CD4-positive, alpha-beta T cell treated with Interleukin-6 at 100 ng/mL for 8 hours (primary cell): ENCODE measurements around the gene ARHGAP4.

Source experiments
- DNase-seq: peaks from one replicate; pipeline ENCODE4 v3.0.0-alpha.2; 2020; ENCODE audit warnings: mixed read lengths, low spot score

The ARHGAP4 gene

DNA sequence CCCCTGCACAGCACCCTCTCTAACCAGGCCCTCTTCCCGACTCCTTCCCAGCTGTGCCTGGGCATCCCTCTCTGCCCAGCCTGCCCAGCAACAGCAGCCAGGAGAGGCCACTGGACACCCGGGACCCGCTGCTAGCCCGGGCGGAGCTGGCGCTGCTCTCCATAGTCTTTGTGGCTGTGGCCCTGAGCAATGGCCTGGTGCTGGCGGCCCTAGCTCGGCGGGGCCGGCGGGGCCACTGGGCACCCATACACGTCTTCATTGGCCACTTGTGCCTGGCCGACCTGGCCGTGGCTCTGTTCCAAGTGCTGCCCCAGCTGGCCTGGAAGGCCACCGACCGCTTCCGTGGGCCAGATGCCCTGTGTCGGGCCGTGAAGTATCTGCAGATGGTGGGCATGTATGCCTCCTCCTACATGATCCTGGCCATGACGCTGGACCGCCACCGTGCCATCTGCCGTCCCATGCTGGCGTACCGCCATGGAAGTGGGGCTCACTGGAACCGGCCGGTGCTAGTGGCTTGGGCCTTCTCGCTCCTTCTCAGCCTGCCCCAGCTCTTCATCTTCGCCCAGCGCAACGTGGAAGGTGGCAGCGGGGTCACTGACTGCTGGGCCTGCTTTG, 20.5 kb downstream of the ARHGAP4 start:
- no peak for DNase-seq

DNA sequence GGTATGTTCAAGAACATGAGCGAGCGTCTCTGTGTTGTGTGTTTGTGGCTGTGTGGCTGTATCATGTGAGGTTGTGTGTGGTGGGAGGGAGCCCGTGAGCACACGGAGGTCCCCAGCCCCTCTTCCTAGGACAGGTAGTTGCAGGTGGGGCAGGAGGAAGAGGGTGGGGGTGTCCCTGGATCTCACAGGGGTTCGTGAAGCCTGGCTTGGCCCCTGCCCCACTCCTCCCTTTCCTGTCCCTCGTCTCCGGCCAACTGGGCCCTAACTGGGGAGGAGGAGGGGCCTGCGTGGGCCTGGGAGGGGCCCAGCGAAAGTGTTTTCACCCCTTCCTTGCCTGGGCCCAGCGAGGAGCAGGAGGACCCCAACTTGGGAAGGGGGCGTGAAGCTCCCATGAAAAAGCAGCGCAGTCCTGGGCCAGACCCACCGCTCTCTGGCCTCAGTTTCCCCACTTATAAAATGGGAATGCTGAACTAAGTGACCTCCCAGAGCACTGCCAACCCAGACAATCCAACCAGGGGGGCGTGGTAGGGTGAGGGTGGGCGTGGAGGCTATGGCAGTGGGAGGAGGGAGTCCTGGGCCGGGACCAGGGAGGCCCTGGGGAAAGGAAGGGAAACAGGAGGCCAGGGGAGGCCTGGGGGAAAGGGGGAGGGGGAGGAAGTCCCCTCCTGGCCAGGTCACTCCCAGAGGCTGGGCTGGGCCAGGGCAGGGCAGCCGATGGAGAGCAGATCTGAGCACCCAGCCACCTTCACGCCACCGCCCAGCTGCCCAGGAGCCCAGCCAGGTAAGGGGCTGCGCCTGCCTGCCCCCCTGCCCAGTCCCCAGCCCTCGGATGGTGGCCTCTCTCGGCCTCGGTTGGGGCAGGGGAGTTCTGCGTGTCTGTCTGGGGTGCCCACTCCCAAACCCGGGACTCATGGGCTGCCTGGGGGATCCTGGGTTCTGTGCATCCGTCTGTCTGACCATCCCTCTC, 21.8 kb downstream of the ARHGAP4 start, which contains the start of gene AVPR2:
TSS of gene AVPR2 (plus strand) at position 683 of the 967 bp plus-strand sequence. CDS start 473 bp downstream, outside the sequence.
- DNase-seq = no peak

DNA sequence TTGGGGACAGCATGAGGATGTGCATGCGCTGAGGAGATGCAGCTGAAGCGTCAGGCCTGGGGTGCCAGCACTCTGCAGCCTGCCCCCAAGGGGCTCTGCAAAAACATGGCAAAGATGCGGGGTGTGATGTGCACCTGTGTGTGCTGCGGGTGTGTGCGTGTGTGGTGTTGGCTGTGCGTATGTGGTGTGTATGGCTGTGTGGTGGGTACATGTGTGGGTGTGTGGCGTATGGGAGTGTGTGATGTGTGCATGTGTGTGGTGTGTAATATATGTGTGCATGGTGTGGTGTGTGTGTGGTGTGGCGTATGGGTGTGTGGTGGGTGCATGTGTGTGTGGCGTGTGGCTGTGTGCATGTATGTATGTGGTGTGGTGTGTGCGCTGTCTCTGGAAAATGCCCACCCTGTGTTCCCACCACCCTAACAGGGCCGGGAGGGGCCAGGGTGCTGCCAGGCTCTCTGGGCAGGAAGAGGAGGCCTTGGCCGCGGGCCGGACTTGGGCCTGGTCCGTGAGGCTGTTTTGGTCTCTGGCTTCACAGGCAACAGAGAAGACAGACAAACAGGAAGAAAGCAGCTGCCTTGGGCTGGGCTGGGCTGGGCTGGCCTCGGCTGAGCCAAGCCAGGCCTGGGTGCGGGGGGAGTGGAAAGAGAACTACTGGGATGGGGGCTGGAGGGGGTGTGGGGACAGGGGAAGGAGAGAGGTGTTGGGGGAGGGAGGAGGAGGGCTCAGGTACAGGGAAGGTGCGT, 22.7 kb downstream of the ARHGAP4 start:
- DNase-seq = no peak

DNA sequence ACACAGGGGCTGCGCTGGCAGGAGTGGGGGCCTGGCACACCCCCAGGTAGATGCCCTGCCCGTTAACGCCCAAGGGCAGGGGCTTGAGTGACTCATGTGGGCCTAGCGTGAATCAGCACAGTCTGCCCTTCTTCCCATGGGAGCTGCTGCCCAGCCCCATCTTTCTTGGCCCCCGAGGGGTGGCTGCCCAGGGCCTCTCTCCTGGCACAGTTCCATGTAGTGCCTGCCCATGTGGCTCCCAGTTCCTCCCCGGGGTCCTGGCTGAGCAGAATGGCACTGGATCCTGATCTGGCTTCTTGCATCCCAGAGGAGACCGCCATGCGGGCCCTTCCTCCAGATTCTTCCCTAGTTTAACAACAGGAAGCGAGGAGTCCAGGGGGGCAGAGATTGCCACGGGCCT, 23.7 kb downstream of the ARHGAP4 start:
- DNase-seq = no peak

DNA sequence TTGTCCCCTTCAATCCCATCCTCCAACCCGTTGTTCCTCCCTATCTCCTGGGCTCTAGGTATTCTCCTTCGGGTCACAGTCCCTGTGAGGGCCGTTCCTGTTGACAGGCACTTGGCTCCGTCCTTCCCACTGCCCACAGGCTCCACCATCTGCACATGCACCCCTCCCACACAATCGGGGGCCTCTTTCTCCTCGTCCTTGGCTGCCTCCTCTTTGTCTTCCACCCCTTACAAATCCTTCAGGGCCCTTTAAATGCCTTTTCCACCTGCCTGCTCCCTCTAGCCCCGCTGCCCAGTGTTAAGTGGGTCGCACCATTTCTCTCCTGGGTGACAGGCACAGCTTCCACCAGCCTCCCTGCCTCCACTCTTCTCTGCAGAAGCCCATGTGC, 24.3 kb downstream of the ARHGAP4 start:
- no peak for DNase-seq

DNA sequence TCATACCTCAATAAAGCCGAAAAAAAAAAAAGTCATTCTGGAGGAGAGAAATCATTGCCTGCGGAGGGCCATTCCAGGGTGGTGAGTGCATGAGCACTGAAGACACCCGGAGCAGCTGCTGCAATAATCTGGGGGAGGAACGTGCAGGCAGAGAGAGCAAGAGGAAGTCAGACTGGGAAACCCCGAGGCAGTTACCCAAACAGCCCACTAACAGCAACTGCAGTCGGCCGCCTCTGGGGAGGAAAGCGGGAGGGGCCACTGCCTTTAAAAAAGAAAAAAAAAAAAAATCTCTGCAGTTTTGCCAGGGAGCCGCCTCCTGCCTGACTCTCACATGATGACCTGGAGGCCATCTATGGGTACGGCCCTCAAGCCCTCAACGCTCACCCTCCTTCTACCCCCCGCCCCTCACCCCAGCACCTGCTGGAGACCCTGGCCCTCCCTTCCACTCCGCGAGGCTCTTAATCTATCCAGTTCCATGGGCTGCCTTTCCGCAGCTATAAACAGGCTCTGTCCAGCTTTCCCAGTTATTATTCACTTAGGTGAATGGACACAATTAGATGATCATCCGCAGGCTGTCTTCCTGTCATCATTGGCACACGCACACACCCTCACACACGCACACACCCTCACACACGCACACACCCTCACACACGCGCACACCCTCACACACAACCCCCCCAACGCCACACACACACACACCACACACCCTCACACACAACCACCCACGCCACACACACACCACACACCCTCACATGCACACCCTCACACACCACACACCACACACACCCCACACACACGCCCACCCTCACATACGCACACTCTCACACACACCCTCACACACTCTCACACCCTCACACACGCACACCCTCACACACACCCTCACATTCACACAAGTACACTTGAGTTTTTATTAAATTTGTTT, 25.0 kb downstream of the ARHGAP4 start:
- peak; percentile 72 for DNase-seq

DNA sequence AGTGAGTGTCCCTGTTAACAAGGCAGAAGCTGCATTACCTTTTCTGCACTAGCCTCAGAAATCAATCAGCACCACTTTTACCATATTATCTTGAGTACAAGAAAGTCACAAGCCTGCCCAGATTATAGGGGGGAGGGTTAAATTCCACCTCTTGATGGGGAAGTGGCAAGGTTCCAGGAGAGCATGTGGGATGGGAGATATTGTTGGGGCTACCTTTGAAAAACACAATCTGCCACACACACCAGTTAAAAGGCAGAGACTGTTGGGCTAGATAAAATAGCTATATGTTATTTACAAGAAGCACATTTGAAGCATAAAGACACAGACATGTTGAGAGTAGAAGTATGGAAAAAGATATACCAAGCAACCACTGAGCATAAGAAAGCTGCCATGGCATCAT, 28.2 kb downstream of the ARHGAP4 start:
- no peak for DNase-seq

DNA sequence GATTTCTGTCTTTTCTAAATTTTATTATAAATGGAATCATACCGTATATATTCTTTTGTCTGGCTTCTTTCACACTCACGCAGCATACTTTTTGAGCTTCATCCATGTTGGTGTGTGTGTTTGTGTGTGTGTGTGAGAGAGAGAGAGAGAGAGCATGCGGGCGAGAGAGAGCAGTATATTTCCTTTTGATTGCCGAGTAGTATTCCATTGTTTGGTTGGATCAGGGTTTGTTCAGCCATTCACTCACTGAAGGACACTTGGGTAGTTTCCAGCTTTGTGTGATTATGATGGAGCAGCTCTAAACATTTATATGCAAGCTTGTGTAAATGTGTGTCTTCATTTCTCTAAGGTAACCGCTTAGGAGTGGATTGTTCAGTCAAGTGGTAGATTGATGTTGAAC, 36.9 kb downstream of the ARHGAP4 start:
- no peak for DNase-seq

DNA sequence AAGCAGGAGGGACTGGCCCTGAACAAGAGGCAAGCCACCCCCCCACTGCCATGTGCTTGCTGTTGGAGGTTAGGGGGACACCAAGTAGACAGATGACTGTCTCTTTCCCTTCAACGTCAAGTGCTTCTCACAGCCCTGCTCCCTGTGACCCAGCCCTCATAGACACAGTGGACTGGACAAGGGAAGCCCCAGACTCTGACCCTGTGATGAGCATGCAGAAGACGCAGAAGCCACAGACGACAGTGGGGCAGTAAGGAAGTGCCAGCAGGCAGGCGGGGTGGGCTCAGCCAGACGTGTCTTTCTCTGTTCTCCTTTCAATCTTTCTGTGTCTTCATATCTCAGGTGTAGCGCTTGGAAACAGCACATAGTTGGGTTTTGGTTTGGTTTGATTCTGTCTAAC, 37.7 kb downstream of the ARHGAP4 start:
- DNase-seq = no peak

DNA sequence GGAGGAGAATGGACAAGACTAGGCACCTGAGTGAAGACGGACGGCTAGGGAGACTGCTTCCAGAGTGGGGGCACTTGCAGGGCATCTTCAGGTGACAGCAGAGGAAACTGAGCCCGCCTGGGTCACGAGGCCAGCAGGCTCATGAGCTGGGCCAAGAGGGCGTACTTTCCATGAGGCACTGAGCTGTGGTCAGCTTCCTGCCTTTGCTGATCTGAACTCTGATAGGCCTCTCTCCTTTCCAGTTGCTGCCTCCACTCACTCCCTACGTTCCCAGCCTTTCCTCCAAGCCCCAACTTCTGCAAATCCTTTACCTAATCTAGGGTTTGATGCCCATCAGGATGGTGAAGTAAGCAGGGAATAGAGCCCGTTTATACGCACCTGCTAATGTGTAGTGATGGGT, 38.7 kb downstream of the ARHGAP4 start:
- no peak for DNase-seq

DNA sequence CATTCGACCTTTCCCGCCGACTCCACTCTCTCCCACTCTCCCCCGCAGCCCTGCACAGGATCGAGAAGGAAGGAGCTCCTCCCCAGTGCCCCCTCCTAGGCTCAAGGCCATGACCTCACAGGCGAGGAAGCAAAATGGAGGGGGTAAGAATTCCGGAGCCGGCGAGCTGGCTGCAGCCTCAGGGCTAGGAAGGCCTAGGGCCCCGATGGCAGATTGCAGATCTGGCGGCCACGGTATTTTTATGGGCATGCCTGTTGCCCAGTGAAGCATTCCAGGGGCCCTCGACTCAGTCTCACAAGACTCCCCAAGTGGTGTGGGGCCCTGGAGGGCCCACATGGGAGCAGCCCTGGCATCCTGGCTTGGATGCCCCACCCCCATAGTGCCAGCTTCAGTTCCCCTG, 39.1 kb downstream of the ARHGAP4 start:
- DNase-seq = no peak

DNA sequence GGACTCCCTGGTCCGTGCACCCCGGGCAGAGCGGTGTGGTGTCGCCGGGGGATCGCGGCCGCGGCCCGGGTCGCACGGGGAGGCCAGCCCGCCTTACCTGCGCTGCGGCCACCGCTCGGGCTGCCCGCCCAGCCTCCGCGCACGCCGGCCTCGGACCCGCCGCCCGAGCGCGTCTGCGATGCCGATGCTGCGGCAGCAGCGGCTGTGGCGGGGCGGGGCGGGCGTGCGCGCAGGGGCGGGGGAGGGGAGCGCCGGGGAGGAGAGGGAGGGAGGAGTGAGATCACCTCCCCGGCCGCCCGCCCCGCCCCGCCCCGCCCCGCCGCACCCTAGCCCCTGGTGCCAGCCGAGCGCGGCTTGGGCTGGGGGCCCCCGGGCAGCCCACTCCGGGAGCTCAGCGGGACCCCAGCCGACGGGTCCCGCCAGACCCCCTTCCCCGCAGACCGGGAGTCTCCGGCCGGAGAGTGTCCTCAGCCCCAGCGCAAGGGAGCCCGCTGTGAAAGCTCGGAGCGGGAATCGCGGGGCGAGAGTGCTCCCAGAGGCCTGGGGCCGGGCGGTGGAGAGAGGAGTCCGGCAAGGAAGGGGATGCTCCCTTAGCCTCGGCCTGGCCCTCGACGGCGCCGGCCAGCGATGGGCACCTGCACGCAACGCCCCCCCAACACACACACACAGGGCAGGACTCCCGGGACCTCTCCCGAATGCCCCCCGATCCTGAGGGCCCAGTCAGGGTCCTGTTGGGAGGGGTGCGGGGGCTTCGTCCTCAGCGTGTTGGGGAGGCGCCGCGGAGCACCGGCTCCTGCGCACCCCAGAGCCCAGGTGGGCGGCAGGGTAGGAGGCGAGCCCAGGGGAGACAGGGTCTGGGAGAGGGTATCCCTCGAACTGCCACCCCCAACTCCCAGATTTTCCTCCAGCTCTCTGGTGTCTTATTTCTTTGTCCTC, 39.8 kb downstream of the ARHGAP4 start, which contains the start of gene L1CAM:
TSS of gene L1CAM (minus strand) at position 206 of the 936 bp plus-strand sequence. CDS start 10,337 bp downstream, outside the sequence.
- DNase-seq = peak; percentile 41

DNA sequence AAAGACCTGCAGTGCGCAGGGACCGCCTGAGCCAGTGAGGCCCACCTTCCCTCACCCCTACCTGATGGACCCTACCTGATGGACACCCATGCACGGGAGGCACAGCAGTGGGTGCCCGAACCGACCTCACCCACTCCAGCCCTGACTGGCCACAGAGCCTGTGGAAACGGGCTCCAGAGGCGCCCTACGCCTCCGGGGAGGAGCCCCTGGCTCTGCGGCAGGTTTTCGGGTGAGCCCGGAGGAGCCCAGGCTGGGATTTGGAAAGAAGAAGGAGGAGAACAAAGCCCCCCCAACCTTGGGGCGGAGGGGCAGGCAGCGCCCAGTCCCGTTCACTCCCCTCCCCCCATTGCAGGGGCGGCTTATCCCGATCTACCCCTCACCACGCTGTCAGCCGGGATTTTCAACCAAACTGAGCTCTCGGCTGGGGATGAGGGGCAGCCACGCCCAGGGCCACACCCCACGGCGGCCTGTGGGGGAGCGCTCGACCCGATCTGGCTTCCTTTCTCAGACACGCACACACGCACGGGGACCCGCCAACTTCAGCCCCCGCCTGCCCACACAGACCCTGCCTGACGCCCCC, 40.8 kb downstream of the ARHGAP4 start:
- no peak for DNase-seq

DNA sequence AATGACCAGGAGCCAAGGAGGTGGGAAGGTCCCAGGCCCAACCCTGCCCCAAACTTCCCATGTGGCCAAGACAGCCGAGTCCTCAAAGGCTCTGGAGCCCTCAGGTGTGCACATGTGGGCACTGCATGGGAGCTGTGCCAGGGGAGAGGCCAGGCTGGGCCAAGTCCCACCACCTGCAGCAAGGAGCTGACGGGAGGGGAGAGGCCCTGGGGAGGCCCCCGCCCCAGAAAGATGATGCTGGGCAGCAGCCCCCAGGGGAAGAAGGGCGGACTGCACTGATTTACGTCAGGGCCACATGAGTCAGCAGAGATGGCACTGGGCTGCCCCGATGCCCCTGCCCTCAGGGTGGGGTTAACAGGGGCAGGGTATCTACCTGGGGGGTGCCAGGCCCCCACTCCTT, 41.5 kb downstream of the ARHGAP4 start:
- no peak for DNase-seq

DNA sequence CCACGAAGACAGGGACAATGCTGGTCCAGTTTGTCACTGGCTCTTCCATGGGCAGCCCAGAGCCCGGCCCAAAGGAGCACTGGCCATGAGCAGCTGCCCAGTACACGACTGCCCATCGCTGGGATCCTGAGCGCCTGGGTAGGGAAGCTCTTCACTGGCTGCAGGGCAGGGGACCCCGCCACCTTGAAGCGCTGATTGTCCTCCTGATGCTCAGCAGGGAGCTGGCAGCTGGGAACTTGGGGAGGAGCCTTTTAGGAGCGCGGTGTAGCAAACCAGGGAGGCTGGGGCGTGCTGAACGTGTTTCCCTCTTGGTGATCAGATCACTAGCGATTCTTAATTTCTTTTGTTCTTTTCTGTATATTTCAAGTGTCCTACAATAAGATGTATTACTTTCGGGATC, 41.9 kb downstream of the ARHGAP4 start:
- DNase-seq = no peak

DNA sequence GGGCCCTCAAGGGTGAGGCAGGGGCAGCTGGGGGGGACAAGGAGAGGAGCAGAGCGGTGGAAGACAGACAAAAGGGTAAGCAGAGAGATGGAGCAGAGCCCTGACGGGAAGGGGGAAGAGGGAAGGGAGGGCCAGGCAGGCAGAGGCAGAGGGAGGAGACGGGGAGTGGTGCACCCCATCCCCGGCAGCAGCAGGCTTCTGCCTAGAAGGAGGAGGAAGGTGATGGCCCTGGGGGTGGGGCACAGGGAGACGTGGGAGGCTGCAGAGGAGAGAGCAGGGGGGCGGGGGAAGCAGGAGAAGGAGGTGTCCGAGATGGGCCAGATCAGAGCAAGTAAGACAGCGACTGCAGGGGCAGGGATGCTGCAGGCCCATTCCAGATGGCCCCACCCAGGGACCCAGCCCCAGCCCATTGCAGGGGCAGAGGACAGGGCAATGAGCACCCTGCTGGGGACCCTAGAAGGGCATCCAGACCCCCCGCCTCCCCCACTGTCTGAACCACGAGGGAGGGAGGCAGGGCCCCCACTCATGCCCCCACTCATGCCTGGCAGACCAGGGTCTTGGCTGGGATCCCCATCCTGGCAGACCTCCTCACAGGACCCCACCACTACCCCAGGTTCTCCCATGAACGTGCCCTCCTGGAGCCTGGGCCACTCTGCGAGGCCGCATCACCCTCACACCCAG, 42.8 kb downstream of the ARHGAP4 start:
- no peak for DNase-seq

DNA sequence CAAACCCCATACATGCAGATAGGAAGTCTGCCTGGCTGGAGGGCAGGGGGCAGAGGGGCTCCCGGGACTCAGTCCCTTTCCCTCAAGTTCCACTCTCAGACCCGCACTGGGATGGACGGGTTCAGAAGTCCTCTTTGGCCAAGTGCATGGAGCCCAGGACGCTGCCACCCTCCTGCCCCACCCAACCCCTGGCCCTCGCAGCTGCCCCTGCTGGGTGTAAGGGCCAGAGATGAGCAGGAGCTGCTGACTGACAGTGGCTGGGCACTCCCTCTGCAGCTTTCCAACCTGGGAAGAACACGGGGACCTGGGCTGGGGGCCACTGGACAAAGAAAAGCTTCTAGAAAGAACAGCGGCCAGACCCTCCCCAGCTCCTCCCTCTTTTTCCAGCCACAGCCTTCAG, 43.5 kb downstream of the ARHGAP4 start:
- DNase-seq = no peak

DNA sequence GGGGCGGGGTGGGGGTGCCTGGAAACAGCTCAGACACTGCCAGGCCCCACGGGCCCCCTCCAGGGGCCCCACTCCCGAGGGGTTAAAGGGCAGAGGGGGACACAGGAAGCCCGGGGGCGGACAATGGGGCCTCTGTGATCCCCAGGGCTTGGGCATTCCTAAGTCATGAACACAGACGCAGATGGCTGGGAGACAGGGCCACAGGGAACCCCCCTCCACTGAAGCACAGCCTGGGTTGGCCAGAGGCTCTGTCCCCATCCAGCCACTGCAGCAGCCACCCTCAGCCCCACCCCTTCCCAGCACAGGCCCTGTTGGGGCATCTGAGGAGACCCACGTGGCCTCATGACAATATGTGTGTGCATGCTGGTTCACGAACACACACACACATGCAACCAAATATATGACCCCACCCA, 44.0 kb downstream of the ARHGAP4 start:
- no peak for DNase-seq

DNA sequence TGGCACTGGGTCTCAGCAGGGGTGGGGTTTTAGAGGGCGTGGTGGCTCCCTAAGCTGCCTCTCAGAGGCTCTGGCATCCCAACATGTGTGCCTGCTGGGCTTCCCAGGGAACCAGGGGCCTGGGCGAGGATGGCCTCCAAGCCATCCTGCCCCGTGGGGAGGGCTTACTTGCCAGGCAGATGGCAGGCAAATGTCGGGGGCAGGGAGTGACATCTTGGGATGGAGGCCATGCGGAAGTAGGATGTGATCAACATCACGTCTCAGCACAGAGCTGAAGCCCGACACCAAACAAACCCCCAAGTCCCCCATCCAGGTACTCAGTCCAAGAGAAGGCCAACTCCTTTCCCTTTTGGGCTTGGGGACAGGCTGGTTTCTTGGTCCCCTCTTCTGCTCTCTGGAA, 44.8 kb downstream of the ARHGAP4 start:
- DNase-seq = no peak
